Immature natural killer cell (primary cell): ENCODE measurements around the gene SNRPA1. TPM values are rescaled to one million over a fixed set of nuclear protein-coding genes. Genes with fewer than 3 reads are reported as not detected.
A peak's percentile ranks its signal among the peaks of the same experiment; 100 is the strongest.

Experiments
- DNase-seq, 3 donors: peaks; one replicate each; pipeline ENCODE4 v3.0.0; 2022; ENCODE audit warnings: mixed read lengths in 1 of 3
- H3K27ac Mint-ChIP-seq, 6 donors: one replicate each; pipeline ENCODE4 v1.8.0; 2020; ENCODE audit warnings: mixed read lengths in 6 of 6, mild to moderate bottlenecking in 5 of 6, inconsistent platforms in 4 of 6, moderate library complexity in 3 of 6
- H3K27me3 Mint-ChIP-seq, 3 donors: one replicate each; pipeline ENCODE4 v1.8.0; 2020 to 2021; ENCODE audit warnings: low read depth in 3 of 3, mild to moderate bottlenecking in 3 of 3, mixed read lengths in 3 of 3, moderate library complexity in 3 of 3, inconsistent platforms in 1 of 3
- H3K36me3 Mint-ChIP-seq, 3 donors: one replicate each; pipeline ENCODE4 v1.8.0; 2020; ENCODE audit warnings: mixed read lengths in 3 of 3, inconsistent platforms in 2 of 3, mild to moderate bottlenecking in 2 of 3
- H3K4me1 Mint-ChIP-seq, 2 donors: one replicate each; pipeline ENCODE4 v1.8.0; 2020; ENCODE audit warnings: inconsistent platforms in 2 of 2, mild to moderate bottlenecking in 2 of 2, mixed read lengths in 2 of 2, moderate library complexity in 1 of 2
- H3K4me3 Mint-ChIP-seq, 5 donors: one replicate each; pipeline ENCODE4 v1.8.0; 2020; ENCODE audit warnings: mild to moderate bottlenecking in 5 of 5, mixed read lengths in 5 of 5, inconsistent platforms in 3 of 5, moderate library complexity in 3 of 5
- H3K9me3 Mint-ChIP-seq, 6 donors: one replicate each; pipeline ENCODE4 v1.8.0; 2020; ENCODE audit warnings: mild to moderate bottlenecking in 6 of 6, mixed read lengths in 6 of 6, inconsistent platforms in 4 of 6, moderate library complexity in 3 of 6
- polyA plus RNA-seq, 3 donors: library from polyadenylated mRNA; unstranded; fragments of 300-500 nt; fragmentation: Illumina TruSeq; gene quantifications; one replicate each; pipeline ENCODE4 v1.2.3, GENCODE V29; 2021

The SNRPA1 gene
- polyA plus RNA-seq, 3 donors from 2014 or later: 38.6 to 65.0 (median 53.4) TPM

DNA sequence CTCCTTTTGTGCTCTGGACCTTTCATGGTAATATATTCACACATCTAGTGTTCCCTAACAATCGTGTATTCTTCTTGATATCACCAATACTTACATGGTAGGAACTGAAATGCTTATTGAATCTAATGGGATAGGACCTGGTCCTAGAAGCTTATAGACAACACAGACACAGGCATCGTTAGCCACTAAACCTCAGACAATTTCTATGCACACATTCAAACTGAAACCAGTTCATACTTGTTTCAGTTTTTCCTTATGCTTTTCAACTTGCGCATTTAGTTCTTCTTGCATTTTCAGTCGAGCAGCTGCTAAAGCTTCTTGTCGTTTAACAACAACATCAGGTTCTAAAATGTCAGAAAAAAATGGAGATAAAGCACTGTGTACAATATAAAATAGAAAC lies 20.0 kb downstream of the SNRPA1 start:
- H3K4me3 Mint-ChIP-seq: no peak overlapping the region
- peaks cover 10 to 15% (median 12%) of the 10 kb centered on the region in 3 donors for H3K27me3 Mint-ChIP-seq
- H3K4me1 Mint-ChIP-seq: peaks cover 24 to 38% of the 10 kb centered on the region in 2 donors
- DNase-seq: no peak
- H3K9me3 Mint-ChIP-seq: no peaks in the 10 kb centered on the region
- H3K27ac Mint-ChIP-seq: peak overlapping the region in 1 of 6 donors; percentile 12
- H3K36me3 Mint-ChIP-seq: peaks cover 32 to 44% (median 38%) of the 10 kb centered on the region in 3 donors

DNA sequence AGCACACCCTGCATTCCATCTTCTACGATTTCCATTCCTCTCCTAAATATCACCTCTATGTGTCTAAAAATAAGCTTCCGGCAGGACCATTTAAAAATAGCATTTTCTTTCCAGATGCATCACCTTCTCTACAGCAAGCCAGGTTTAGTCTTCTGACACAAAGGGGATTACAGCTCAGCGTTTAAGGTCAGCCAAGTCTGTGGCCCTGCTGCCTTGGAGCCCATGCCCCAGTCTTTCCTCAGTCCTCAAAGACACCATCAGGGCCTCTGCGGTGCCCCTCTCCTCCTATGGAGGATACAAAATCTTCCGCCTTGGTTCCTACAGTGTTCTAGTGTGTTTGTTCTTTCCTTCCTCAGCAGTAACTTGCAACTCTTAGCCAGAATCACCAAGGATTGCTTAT lies 21.5 kb downstream of the SNRPA1 start:
- peaks cover 35 to 55% (median 40%) of the 10 kb centered on the region in 3 donors for H3K36me3 Mint-ChIP-seq

DNA sequence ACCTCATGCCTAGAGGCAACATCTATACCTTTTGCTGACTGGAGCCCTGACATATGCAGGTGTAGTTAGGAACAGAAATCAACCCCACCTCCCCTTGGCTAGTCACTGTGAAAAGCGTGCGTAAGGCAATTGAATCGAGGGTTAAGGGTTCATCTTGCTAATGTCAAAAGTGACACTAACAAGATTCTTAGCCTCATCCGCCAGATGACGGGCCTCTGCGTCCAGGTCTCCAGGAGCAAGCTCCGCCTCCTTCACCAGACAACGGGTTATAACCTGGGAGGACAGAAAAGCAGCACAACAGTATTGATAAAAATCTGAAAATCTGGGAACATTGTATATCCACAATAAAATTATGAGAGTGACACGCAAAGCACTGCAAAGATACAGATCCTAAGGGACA lies 22.5 kb downstream of the SNRPA1 start:
- Mint-ChIP-seq H3K36me3 (peaks cover 35 to 55% (median 40%) of the 10 kb centered on the region in 3 donors), H3K27ac (no peak overlapping the region), H3K9me3 (no peaks in the 10 kb centered on the region)

More for the DNA sequence above, 21.5 kb downstream of the SNRPA1 start:
- peaks cover 25 to 41% of the 10 kb centered on the region in 2 donors for H3K4me1 Mint-ChIP-seq
- H3K9me3 Mint-ChIP-seq: no peaks in the 10 kb centered on the region
- no peak for DNase-seq
- H3K27me3 Mint-ChIP-seq: peaks cover 10 to 17% (median 13%) of the 10 kb centered on the region in 3 donors
- no peak overlapping the region for H3K4me3 Mint-ChIP-seq
- H3K27ac Mint-ChIP-seq: peak overlapping the region in 2 of 6 donors; percentile 0 to 43

DNA sequence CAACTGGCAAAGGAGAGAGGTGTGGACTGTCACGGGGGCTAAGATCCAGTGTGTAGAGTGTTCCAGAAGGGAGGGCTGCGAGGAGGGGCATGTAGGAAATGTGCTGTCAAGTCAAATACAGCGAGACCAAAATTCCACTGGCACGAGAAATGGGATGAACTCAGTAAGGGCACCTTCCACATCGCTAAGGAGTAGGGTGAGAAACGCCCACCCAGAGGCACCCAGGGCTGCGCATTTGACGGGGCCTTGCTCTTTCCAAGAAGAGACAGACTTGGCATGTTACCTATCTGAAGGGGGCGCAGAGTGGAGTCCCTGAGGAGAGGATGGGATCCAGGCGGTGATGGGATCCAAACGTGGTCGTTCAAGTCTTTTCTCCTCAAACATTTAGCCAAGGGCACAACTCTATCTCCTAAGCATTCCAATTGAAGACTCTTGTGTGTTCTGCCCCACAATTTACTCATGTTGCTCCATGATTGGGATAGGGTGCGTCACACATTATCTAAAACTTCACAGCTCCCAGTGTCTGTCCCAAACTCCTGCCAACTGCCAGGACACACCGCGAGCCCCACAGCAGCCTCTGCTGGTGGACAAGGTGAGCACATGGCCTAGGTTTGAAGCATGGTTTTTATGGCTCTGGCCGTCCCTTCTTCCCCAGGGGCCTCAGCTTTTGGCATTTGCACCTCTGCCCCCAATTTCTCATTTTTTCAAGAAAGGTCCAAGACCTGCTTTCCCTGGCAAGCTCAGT lies 25.4 kb downstream of the SNRPA1 start:
- Mint-ChIP-seq H3K27me3 (peaks cover 0 to 7% (median 0%) of the 10 kb centered on the region in 3 donors), H3K36me3 (peaks cover 31 to 50% (median 36%) of the 10 kb centered on the region in 3 donors), H3K4me3 (no peak overlapping the region), H3K4me1 (peaks cover 10 to 18% of the 10 kb centered on the region in 2 donors), H3K27ac (peak overlapping the region in 2 of 6 donors; percentile 7 to 17), H3K9me3 (no peaks in the 10 kb centered on the region)
- DNase-seq: no peak

More for the DNA sequence above, 22.5 kb downstream of the SNRPA1 start:
- Mint-ChIP-seq H3K4me1 (peaks cover 20 to 34% of the 10 kb centered on the region in 2 donors), H3K27me3 (peaks cover 6 to 15% (median 8%) of the 10 kb centered on the region in 3 donors), H3K4me3 (no peak overlapping the region)
- no peak for DNase-seq

DNA sequence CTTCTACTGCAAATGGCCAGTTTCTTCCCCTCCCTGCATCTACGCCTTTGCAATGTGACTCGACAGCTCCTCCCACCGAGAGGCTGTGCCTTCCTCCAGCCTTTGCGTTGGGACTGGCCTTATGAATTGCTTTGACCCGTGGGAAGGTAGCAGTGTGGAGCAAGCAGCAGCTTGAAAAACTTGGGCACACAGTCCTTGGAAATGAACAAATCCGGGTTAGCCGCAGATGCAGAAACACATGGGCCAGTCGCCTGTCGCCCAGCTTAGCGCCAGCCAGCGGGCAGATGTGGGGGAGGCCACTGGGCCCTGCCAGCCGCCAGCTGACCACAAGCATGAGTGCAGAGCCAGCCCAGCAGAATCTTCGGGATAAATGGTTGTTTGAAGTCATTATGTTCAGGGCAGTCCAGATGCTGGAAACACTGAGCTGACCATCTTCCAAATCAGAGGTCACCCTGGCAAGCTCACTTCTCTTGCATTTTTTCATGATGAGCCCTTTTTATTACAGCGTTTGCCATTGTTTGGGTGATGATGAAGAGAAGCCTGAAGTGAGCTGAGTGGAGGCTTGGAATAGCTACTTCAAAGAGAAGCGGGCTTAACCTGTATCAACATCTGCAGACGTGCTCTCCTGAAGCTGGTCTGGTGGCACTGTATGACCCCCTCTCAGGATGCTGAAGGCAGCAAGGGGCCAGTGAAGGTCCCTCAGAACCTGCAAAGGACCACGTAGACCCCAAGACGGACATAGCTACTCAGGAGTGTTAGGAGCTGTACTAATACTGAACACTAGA lies 27.5 kb downstream of the SNRPA1 start:
- Mint-ChIP-seq H3K9me3 (no peaks in the 10 kb centered on the region), H3K27ac (peak overlapping the region in 1 of 6 donors; percentile 16), H3K4me1 (peaks cover 10 to 18% of the 10 kb centered on the region in 2 donors), H3K27me3 (peaks cover 0 to 5% (median 0%) of the 10 kb centered on the region in 3 donors), H3K36me3 (peaks cover 12 to 30% (median 14%) of the 10 kb centered on the region in 3 donors), H3K4me3 (no peak overlapping the region)
- no peak for DNase-seq

DNA sequence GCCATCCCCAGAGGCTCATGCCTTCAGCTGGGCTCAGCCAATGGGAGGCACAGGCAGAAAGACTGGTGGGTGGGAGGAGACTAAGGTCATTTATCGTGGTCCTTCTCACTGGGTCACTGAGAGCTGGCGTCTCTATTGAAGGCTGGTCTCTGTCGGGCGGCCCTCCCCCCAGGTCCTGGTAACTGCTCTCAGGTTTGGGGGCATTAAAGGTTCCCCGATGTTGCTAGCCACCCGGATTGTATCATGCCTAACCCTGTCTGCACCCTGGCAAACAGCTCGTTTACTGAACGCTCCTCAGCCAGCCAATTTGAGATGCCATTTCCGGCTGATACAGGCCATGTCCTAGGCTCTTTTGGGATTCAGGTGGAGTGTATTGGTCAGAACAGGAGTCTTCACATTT lies 28.3 kb downstream of the SNRPA1 start:
- H3K9me3 Mint-ChIP-seq: no peaks in the 10 kb centered on the region
- H3K4me1 Mint-ChIP-seq: peaks cover 10 to 18% of the 10 kb centered on the region in 2 donors
- no peak for DNase-seq
- no peak overlapping the region for H3K27ac Mint-ChIP-seq
- H3K36me3 Mint-ChIP-seq: peaks cover 11 to 23% (median 12%) of the 10 kb centered on the region in 3 donors
- peaks cover 0 to 4% (median under 1%) of the 10 kb centered on the region in 3 donors for H3K27me3 Mint-ChIP-seq
- no peak overlapping the region for H3K4me3 Mint-ChIP-seq

DNA sequence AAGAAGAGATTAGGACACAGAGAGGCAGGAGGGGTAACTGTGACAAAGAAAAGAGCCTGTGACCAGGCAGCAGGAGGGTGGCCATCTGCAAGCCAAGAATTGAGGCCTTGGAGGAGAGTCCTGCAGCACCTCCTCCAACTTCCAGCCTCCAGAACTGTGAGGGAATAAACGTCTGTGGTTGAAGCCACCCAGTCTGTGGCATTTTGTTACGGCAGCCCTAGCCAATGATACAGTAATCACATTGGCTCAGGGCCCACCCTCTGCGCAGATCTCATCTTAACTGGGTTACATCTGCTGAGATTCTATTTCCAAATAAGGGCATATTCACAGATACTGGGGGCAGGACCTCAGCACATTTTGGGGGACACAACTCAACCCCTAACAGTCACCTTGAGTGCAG lies 29.0 kb downstream of the SNRPA1 start:
- Mint-ChIP-seq H3K4me3 (no peak overlapping the region), H3K9me3 (no peaks in the 10 kb centered on the region), H3K4me1 (peaks cover 10 to 18% of the 10 kb centered on the region in 2 donors), H3K27ac (peak overlapping the region in 1 of 6 donors; percentile 28), H3K36me3 (peaks cover 4 to 16% (median 7%) of the 10 kb centered on the region in 3 donors), H3K27me3 (peaks cover 0 to 4% (median 1%) of the 10 kb centered on the region in 3 donors)
- no peak for DNase-seq

DNA sequence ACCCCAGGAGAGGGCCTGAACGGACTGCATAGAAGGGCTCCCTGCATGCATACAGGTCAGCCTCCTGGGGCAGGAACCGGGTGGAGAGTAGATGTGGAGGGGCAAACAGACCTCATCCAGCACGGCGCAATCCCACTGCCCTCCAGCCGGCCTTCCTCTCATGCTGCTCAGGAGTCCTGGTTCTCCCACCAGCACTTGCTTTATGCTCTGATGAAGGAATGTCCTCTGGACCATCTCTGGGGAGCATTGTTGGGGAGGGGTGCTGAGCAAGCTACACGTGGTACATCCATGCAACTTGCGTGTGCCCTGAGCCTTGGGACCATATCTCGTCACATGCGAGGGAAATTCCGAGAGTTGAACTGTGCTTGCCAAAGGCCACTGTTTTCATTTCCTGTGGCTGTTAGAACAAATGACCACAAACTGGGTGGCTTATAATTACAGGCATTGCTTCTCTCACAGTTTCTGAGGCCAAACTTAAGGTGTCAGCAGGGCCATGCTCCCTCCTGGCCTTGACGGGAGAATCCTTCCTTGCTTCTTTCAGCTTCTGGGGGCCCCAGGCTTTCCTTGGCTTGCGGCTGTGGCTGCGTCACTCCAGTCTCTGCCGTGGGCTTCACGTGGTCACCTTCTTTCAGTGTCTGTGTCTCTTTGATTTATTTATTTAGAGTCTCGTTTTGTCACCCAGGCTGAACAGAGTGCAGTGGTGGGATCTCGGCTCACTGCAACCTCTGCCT lies 30.0 kb downstream of the SNRPA1 start:
- H3K27ac Mint-ChIP-seq: peak overlapping the region in 1 of 6 donors; percentile 64
- no peak overlapping the region for H3K4me3 Mint-ChIP-seq
- peaks cover 3 to 12% (median 3%) of the 10 kb centered on the region in 3 donors for H3K36me3 Mint-ChIP-seq
- peak in 1 of 3 donors; percentile 30 for DNase-seq
- peaks cover 10 to 18% of the 10 kb centered on the region in 2 donors for H3K4me1 Mint-ChIP-seq
- H3K9me3 Mint-ChIP-seq: no peaks in the 10 kb centered on the region
- H3K27me3 Mint-ChIP-seq: peaks cover 0 to 4% (median 1%) of the 10 kb centered on the region in 3 donors

DNA sequence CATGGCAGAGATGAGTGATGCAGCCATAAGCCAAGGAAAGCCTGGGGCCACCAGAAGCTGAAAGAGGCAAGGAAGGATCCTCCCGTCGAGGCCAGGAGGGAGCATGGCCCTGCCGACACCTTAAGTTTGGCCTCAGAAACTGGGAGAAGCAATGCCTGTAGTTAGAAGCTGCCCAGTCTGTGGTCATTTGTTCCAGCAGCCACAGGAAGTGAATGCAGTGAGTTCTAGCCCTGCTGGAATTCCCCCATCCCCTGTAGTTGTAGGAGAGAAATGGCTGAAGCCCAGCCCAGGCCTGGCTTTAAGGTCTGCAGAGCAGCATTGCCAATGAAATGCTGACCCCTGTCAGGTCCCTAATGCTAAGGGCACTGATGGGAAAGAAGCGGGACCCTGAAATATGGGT lies 31.0 kb downstream of the SNRPA1 start:
- no peak overlapping the region for H3K27ac Mint-ChIP-seq
- H3K27me3 Mint-ChIP-seq: peaks cover 0 to 1% (median 0%) of the 10 kb centered on the region in 3 donors
- H3K4me3 Mint-ChIP-seq: no peak overlapping the region
- peaks cover 10 to 15% of the 10 kb centered on the region in 2 donors for H3K4me1 Mint-ChIP-seq
- H3K36me3 Mint-ChIP-seq: peaks cover 0 to 4% (median 0%) of the 10 kb centered on the region in 3 donors
- DNase-seq: no peak
- H3K9me3 Mint-ChIP-seq: no peaks in the 10 kb centered on the region

DNA sequence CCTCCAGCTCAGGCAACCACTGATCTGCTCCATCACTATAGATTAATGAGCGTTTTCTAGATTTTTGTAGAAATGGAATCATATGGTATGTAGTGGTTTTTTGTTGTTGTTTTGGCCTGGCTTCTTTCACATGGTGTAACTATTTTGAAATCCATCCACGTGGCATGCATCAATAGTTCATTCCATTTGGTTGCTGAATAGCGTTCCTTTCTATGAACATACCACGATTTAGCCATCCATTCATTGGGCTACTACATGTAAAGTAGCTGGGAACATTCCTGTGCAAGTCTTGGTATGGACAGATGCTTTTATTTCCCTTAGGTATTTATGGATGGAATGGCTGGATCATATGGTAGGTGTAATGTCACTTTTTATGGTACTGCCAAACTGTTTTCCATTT lies 32.5 kb downstream of the SNRPA1 start:
- no peak overlapping the region for H3K27ac Mint-ChIP-seq

DNA sequence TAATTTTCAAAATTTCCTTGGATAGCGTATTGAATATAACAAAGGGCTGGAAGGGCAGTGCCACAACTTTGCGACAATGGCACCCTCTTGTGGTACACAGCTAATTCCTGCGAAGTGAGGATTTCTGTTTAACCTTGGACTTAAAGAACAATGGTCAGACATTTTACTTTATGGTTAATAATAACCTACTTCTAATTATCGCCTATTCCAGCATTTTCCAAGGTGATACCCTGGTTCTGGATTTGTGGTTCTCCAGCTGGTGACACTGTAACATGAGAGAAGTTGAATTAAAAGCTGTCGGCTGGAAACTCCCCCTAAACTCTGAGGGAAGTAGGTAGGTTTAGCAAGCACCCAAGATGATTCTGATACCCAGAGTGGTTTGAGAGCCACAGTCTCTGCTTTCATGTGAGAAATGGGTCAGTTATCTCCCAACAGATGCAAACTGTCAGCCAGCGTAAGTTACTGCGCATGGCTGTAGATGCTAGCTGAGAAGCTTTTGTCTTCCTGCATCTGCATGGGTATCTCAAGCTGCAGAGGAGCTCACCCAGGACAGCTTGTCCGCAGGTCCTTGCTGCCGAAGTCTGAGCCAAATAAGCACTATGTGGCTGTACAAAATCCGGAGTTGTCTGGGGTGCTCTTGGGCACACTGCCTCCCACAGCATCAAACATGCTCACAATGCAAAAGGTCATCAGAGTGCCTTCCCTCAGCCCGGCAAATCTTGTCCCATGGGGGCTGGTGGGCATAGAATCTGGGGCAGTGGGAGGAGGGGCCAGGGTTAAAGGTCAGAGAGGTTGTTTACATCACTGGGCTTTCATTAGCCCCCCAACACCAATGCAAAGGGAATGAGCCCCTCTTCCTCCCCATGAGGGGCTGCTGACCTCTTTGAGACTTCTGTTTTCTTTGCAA lies 36.6 kb downstream of the SNRPA1 start:
- Mint-ChIP-seq H3K4me1 (peaks cover 0 to 4% of the 10 kb centered on the region in 2 donors), H3K27ac (no peak overlapping the region), H3K4me3 (no peak overlapping the region), H3K27me3 (peaks cover 0 to 5% (median 1%) of the 10 kb centered on the region in 3 donors), H3K9me3 (no peaks in the 10 kb centered on the region), H3K36me3 (no peaks in the 10 kb centered on the region)
- peak; percentile 55 to 64 (median 62) for DNase-seq

More for the DNA sequence above, 32.5 kb downstream of the SNRPA1 start:
- peaks cover 8 to 9% of the 10 kb centered on the region in 2 donors for H3K4me1 Mint-ChIP-seq
- no peaks in the 10 kb centered on the region for H3K36me3 Mint-ChIP-seq
- peaks cover 0 to 5% (median 1%) of the 10 kb centered on the region in 3 donors for H3K27me3 Mint-ChIP-seq
- H3K9me3 Mint-ChIP-seq: no peaks in the 10 kb centered on the region
- H3K4me3 Mint-ChIP-seq: no peak overlapping the region
- DNase-seq: no peak

DNA sequence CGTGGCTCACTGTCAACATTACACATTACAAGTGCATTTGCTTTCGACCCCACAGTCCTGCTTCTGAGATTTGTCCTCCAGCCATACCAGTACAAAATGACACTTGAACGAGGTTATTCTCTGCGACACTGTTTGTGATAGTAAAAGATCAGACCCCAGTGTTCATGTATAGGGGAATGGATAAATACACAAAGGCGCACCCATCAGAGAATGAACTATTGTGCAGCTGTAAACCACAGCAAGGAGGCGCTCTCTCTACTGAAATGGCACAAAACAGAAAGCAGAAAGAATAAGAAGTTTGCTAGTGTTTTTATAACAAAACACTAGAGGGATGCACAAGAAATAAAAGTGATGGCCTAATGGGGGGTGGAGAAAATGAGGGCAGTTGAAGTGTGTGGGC lies 38.3 kb downstream of the SNRPA1 start:
- Mint-ChIP-seq H3K4me3 (no peak overlapping the region), H3K27ac (no peak overlapping the region), H3K4me1 (peaks cover 10 to 11% of the 10 kb centered on the region in 2 donors), H3K36me3 (no peaks in the 10 kb centered on the region), H3K9me3 (no peaks in the 10 kb centered on the region), H3K27me3 (peaks cover 4 to 12% (median 7%) of the 10 kb centered on the region in 3 donors)
- no peak for DNase-seq
